Umbilical cord (tissue), 2 donors: Measurements from ENCODE around the gene SIRT7. TPM values are rescaled to one million over a fixed set of nuclear protein-coding genes. Genes with fewer than 3 reads are reported as not detected.
A peak's percentile ranks its signal among the peaks of the same experiment; 100 is the strongest.

Experiments
- DNase-seq: peaks from one replicate; pipeline ENCODE4 v3.0.0-alpha.2; 2015; ENCODE audit warnings: low spot score
- total RNA-seq: library from RNA; depleted of rRNA; stranded (reverse); fragments of >200 nt; gene quantifications from one replicate; pipeline ENCODE4 v1.2.3, GENCODE V29; 2014; ENCODE audit warnings: low replicate concordance; ENCODE audit not compliant: insufficient read depth

The SIRT7 gene
- total RNA-seq = 9.9 TPM

- DNase-seq = peak; percentile 72
Observed at GRCh38 chr17:81917565-81918332, at the start of gene SIRT7. Gene SIRT7 (minus strand): TSS chr17:81918176. CDS start chr17:81918131, 45 bp downstream.

GRCh38 chr17:81967244-81967532 lies 49.2 kb upstream of the SIRT7 start:
- DNase-seq = no peak

- peak; percentile 85 for DNase-seq
Observed at GRCh38 chr17:81966343-81967243, 48.6 kb upstream of the SIRT7 start.

- DNase-seq = no peak
Observed at GRCh38 chr17:81964081-81964849, 46.3 kb upstream of the SIRT7 start.

GRCh38 chr17:81962499-81963441 lies 44.8 kb upstream of the SIRT7 start:
- no peak for DNase-seq

GRCh38 chr17:81961521-81962498 lies 43.8 kb upstream of the SIRT7 start:
- DNase-seq = no peak

- DNase-seq = no peak
Observed at GRCh38 chr17:81961087-81961511, 43.1 kb upstream of the SIRT7 start, which contains the start of gene NOTUM. Gene NOTUM (minus strand): TSS chr17:81961187. CDS start chr17:81960909, 278 bp downstream.

GRCh38 chr17:81960130-81960958 lies 42.4 kb upstream of the SIRT7 start:
- DNase-seq = no peak

GRCh38 chr17:81959362-81960129 lies 41.6 kb upstream of the SIRT7 start:
- peak; percentile 46 for DNase-seq

- no peak for DNase-seq
Observed at GRCh38 chr17:81958633-81959342, 40.8 kb upstream of the SIRT7 start.

- no peak for DNase-seq
Observed at GRCh38 chr17:81957691-81958432, 39.9 kb upstream of the SIRT7 start.

- DNase-seq = no peak
Observed at GRCh38 chr17:81956607-81957589, 38.9 kb upstream of the SIRT7 start.

GRCh38 chr17:81955756-81956544 lies 38.0 kb upstream of the SIRT7 start:
- DNase-seq = no peak

- DNase-seq = no peak
Observed at GRCh38 chr17:81955058-81955681, 37.2 kb upstream of the SIRT7 start.
